ENCODE measurements around the gene ZFHX3. TPM values are rescaled to one million over a fixed set of nuclear protein-coding genes. Genes with fewer than 3 reads are reported as not detected.
A peak's percentile ranks its signal among the peaks of the same experiment; 100 is the strongest.

The ZFHX3 gene
- total RNA-seq, 2 donors from 2014 or later = 9.2 to 18.9 TPM

DNA sequence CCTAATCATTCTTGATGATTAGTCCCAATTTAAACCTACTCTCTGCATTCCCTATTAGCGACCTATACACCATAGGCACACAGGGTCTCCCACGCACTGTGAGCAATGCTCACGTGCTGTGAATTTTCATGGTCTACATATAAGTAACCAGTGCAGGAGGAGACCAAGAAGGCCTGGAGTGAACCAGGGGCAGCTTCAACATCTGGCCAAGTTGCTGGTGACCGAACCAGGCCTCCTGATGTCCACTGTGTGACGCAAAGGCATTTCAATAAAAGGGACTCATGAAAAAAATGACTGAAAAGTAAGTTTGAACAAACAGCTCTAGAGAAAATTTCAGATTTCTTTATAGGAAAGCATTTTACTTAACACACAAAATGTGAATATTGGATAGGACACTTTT, 107.0 kb downstream of the ZFHX3 start:
- TF ChIP-seq, protein P1, sequence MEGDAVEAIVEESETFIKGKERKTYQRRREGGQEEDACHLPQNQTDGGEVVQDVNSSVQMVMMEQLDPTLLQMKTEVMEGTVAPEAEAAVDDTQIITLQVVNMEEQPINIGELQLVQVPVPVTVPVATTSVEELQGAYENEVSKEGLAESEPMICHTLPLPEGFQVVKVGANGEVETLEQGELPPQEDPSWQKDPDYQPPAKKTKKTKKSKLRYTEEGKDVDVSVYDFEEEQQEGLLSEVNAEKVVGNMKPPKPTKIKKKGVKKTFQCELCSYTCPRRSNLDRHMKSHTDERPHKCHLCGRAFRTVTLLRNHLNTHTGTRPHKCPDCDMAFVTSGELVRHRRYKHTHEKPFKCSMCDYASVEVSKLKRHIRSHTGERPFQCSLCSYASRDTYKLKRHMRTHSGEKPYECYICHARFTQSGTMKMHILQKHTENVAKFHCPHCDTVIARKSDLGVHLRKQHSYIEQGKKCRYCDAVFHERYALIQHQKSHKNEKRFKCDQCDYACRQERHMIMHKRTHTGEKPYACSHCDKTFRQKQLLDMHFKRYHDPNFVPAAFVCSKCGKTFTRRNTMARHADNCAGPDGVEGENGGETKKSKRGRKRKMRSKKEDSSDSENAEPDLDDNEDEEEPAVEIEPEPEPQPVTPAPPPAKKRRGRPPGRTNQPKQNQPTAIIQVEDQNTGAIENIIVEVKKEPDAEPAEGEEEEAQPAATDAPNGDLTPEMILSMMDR (IDR thresholded peaks at IDR 0.05) = no peak
- no peak for DNase-seq (ENCODE audit: low spot score)
- Histone ChIP-seq H3K27ac (peak overlapping the region in 1 of 2 donors; percentile 78), H3K9me3 (no peaks in the 10 kb centered on the region), H3K4me1 (peaks cover 0 to 44% of the 10 kb centered on the region in 2 donors), H3K36me3 (no peaks in the 10 kb centered on the region), H3K4me3 (no peak overlapping the region), H3K27me3 (no peaks in the 10 kb centered on the region)

DNA sequence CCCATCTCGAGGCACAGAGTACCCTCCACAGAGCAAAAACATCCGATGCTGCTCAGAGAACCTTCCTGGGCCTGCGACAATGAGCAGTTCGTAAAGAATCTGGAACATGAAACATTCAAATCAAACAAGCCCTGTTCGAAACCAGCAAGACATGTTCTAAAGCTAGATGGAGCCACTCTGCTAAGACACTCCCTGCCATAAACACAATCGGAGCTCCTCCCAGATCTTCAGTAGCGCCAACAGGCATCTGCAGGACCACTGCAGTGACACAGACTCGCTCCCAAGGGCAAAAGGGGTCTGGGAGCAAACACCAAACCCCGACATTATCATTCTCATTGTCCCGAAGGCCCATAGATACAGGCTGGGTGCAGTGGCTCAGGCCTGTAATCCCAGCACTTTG, 108.7 kb downstream of the ZFHX3 start:
- H3K36me3 ChIP-seq = no peaks in the 10 kb centered on the region
- H3K27me3 ChIP-seq = no peaks in the 10 kb centered on the region
- H3K27ac ChIP-seq = peak overlapping the region; percentile 78 to 85
- no peak for DNase-seq (ENCODE audit: low spot score)
- no peaks in the 10 kb centered on the region for H3K9me3 ChIP-seq
- peak overlapping the region in 1 of 2 donors; percentile 12 for H3K4me3 ChIP-seq
- H3K4me1 ChIP-seq = peaks cover 0 to 50% of the 10 kb centered on the region in 2 donors
- TF ChIP-seq, protein P1 (IDR thresholded peaks at IDR 0.05) = peak; percentile 4 to 65

DNA sequence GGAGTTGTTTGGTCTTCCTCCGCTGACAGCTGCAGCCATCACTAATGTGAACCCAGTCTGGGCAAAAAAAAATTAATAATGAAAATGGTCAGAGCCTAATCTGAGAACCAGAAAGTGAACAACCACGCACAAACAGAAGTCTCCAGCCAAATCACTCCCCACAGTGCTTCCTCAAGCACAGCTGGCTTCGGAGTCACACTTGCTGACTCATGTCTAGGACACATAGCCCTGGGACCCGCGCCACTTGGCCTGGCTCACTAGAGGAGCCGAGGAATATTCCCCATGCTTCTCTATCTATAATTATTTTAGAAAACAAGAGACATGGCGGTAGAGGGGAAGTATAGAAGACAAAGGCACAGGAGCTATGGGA, 109.1 kb downstream of the ZFHX3 start:
- H3K4me1 ChIP-seq = peaks cover 0 to 50% of the 10 kb centered on the region in 2 donors
- TF ChIP-seq, protein P1 (IDR thresholded peaks at IDR 0.05) = no peak
- H3K4me3 ChIP-seq = peak overlapping the region in 1 of 2 donors; percentile 12
- no peaks in the 10 kb centered on the region for H3K36me3 ChIP-seq
- DNase-seq (ENCODE audit: low spot score) = peak; percentile 94
- H3K27me3 ChIP-seq = no peaks in the 10 kb centered on the region
- no peaks in the 10 kb centered on the region for H3K9me3 ChIP-seq
- H3K27ac ChIP-seq = peak overlapping the region; percentile 78 to 85

DNA sequence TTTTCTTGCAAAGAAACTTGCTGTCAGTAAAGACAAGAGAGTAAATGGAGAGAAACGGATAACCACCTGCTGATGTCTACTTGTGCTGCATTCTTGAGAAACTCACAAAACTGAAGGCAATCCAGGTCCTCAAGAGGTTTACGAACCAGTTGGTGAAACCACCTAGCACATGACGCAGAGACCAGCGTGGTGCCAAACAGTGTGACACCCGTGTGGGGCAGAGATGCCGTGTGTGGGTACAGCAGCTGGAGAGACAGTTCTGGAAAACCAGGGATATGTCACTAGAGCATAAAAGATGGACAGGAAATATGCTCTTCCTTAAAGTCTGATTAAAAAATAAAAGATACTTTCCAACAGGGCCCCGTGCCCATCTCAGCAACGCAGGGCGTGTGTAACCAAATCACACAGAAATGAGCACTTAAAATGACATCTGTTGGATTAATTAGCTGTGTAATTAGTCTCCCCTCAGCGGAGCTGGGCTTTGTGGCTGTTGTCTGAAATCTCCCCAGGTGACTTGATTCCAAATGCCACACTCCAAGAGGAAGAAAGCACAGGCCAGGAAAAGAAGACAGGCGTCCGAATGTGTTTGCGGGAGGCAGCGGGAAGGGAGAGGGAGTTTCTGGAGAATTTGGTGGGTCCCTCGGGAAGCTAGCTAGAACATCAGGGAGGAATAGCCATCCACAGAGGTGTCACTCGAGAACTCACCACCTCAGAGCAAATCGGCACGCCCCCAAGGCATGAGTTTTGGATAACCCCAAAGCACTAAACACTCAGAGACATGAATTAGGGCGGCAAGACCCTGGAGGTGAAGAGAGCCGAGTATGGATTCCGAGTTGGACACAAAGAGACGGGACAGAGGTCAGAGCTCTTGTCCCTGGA, 109.8 kb downstream of the ZFHX3 start:
- H3K36me3 ChIP-seq = no peaks in the 10 kb centered on the region
- no peak for DNase-seq (ENCODE audit: low spot score)
- TF ChIP-seq, protein P1 (IDR thresholded peaks at IDR 0.05) = no peak
- no peak overlapping the region for H3K4me3 ChIP-seq
- peak overlapping the region; percentile 78 to 85 for H3K27ac ChIP-seq
- H3K27me3 ChIP-seq = no peaks in the 10 kb centered on the region
- H3K9me3 ChIP-seq = no peaks in the 10 kb centered on the region
- H3K4me1 ChIP-seq = peaks cover 0 to 50% of the 10 kb centered on the region in 2 donors

DNA sequence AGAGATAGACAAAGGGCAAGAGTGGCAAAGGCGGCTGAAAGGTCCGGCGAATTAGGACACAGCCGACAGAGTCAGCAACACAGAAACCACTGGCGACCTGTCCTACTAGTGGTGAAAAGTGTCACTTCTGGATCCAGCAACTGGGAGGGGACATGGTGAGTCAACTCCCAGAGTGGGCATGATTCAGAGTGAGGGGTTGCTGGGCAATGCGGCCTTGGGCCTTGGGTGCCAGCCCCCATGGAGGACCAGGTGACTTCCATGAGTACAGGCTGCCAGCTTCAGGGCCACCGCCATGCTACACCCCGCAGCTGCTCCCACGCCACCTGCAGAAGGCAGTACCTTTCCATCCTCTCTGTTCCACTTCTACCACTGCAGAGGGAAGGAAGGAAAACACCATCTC, 110.6 kb downstream of the ZFHX3 start:
- Histone ChIP-seq H3K27ac (peak overlapping the region; percentile 78 to 85), H3K4me1 (peaks cover 0 to 52% of the 10 kb centered on the region in 2 donors)

More for the DNA sequence above, 110.6 kb downstream of the ZFHX3 start:
- DNase-seq (ENCODE audit: low spot score) = no peak
- no peaks in the 10 kb centered on the region for H3K9me3 ChIP-seq
- TF ChIP-seq, protein P1 (IDR thresholded peaks at IDR 0.05) = no peak
- no peak overlapping the region for H3K4me3 ChIP-seq
- H3K27me3 ChIP-seq = no peaks in the 10 kb centered on the region
- H3K36me3 ChIP-seq = no peaks in the 10 kb centered on the region

All from right atrium auricular region (tissue), 2 donors.